CD4-positive, alpha-beta memory T cell (primary cell): ENCODE measurements around the gene SCCPDH. TPM values are rescaled to one million over a fixed set of nuclear protein-coding genes. Genes with fewer than 3 reads are reported as not detected.
A peak's percentile ranks its signal among the peaks of the same experiment; 100 is the strongest.

Experiments used
- CTCF ChIA-PET: fragments of 350-600 bp; sonication (Branson Sonifier 250); formaldehyde crosslinking; loops from one replicate; lab custom pipeline; 2021; ENCODE audit warnings: inconsistent platforms; ENCODE audit not compliant: partially characterized antibody; lab: Charles Lee
- POLR2A ChIA-PET: fragments of 350-600 bp; sonication (Branson Sonifier 250); formaldehyde crosslinking; loops from one replicate; lab custom pipeline; 2021; ENCODE audit not compliant: partially characterized antibody; lab: Charles Lee
- DNase-seq, 5 donors: peaks; one replicate each; pipeline versions ENCODE4 v3.0.0 to v3.0.0-alpha.2; 2020 to 2022; ENCODE audit warnings: mixed read lengths in 1 of 5
- H3K27ac ChIP-seq: one replicate; pipeline ENCODE4 v1.7.0; 2013; ENCODE audit warnings: low read depth, low read length
- H3K27me3 ChIP-seq: 2 replicates; pipeline ENCODE4 v1.7.0; 2013; ENCODE audit warnings: mild to moderate bottlenecking, low read length, moderate library complexity; ENCODE audit not compliant: insufficient read depth
- H3K36me3 ChIP-seq: 2 replicates; pipeline ENCODE4 v1.7.0; 2013; ENCODE audit warnings: mild to moderate bottlenecking, low read length, moderate library complexity; ENCODE audit not compliant: insufficient read depth
- H3K4me1 ChIP-seq: 2 replicates; pipeline ENCODE4 v1.7.0; 2013; ENCODE audit warnings: mild to moderate bottlenecking, low read length, moderate library complexity; ENCODE audit not compliant: insufficient read depth
- H3K4me3 ChIP-seq, 2 donors: one replicate each; pipeline ENCODE4 v1.7.0; 2013; ENCODE audit warnings: low read length in 2 of 2, mild to moderate bottlenecking in 1 of 2
- H3K9me3 ChIP-seq, 2 donors: one replicate each; pipeline ENCODE4 v1.7.0; 2013; ENCODE audit warnings: low read length in 2 of 2, control low read depth in 1 of 2; ENCODE audit not compliant: control insufficient read depth in 1 of 2
- H3K27ac Mint-ChIP-seq, 7 donors: one replicate each; pipeline ENCODE4 v1.8.0; 2020 to 2021; ENCODE audit warnings: mixed read lengths in 7 of 7, mild to moderate bottlenecking in 6 of 7, inconsistent platforms in 3 of 7, moderate library complexity in 3 of 7
- H3K27me3 Mint-ChIP-seq, 2 donors: one replicate each; pipeline ENCODE4 v1.8.0; 2020 to 2021; ENCODE audit warnings: mixed read lengths in 2 of 2
- H3K36me3 Mint-ChIP-seq, 2 donors: one replicate each; pipeline ENCODE4 v1.8.0; 2020 to 2021; ENCODE audit warnings: mixed read lengths in 2 of 2, inconsistent platforms in 1 of 2, mild to moderate bottlenecking in 1 of 2
- H3K4me1 Mint-ChIP-seq, 4 donors: one replicate each; pipeline ENCODE4 v1.8.0; 2020 to 2021; ENCODE audit warnings: mixed read lengths in 4 of 4, mild to moderate bottlenecking in 1 of 4
- H3K4me3 Mint-ChIP-seq, 8 donors: one replicate each; pipeline ENCODE4 v1.8.0; 2020 to 2021; ENCODE audit warnings: mixed read lengths in 8 of 8, mild to moderate bottlenecking in 7 of 8, moderate library complexity in 6 of 8, inconsistent platforms in 3 of 8
- H3K9me3 Mint-ChIP-seq, 8 donors: one replicate each; pipeline ENCODE4 v1.8.0; 2020 to 2021; ENCODE audit warnings: mixed read lengths in 8 of 8, mild to moderate bottlenecking in 5 of 8, inconsistent platforms in 3 of 8, moderate library complexity in 1 of 8
- intact Hi-C: fragments of 100-400 bp; cut with micrococcal nuclease; formaldehyde crosslinking; loops from one replicate; pipeline ENCODE4 v1.15.1; 2023
- polyA plus RNA-seq, 2 donors: library from polyadenylated mRNA; unstranded; fragments of 300-500 nt; fragmentation: Illumina TruSeq; gene quantifications; one replicate each; pipeline ENCODE4 v1.2.3, GENCODE V29; 2021
- total RNA-seq, 2 experiments: library from RNA; stranded (reverse); gene quantifications; one replicate each; pipeline ENCODE4 v1.2.3, GENCODE V29; 2021

The SCCPDH gene, protein sequence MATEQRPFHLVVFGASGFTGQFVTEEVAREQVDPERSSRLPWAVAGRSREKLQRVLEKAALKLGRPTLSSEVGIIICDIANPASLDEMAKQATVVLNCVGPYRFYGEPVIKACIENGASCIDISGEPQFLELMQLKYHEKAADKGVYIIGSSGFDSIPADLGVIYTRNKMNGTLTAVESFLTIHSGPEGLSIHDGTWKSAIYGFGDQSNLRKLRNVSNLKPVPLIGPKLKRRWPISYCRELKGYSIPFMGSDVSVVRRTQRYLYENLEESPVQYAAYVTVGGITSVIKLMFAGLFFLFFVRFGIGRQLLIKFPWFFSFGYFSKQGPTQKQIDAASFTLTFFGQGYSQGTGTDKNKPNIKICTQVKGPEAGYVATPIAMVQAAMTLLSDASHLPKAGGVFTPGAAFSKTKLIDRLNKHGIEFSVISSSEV
- total RNA-seq (1 to 10 TPM; 2.4 to 3.0 TPM), polyA plus RNA-seq (1 to 10 TPM; 3.4 to 4.8 TPM)

DNA sequence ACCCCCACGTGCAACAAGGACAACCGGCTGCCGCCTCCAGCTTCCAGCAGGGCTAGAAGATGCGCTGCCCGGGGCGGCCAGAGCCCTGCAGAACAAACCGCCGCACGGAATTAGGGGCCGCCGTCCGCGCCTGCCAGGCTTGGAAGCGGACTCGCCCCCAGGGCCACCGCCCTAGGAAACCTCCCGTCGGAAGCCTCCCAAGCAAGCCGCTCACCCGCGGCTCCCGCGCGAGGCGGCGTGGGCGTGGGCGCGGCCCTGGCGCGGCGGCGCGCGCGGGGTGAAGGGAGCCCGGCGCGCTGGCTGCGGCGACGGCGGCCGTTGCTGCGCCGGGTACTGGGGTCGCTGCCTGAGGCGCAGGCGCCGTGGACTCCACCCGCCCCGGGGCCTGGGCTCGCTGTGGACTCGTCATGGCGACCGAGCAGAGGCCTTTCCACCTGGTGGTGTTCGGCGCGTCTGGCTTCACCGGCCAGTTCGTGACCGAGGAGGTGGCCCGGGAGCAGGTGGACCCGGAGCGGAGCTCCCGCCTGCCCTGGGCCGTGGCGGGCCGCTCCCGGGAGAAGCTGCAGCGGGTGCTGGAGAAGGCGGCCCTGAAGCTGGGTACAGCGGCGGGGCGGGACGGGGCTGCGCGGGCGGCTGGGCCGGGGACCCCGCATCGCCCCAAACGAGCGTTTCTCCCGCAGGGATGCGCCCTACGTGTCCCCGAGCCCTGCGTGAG is at the start of gene SCCPDH:
Gene SCCPDH, plus strand, starts transcription at position 394 of the 715 bp plus-strand sequence. Its CDS starts 14 bp downstream, at position 408.
- Mint-ChIP-seq H3K36me3 (peaks cover 13 to 16% of the 10 kb centered on the region in 2 donors), H3K9me3 (peaks cover 0 to 33% (median 24%) of the 10 kb centered on the region in 8 donors), H3K4me3 (peak within 1 kb of the TSS; percentile 82 to 92 (median 88)), H3K27ac (peak within 1 kb of the TSS in 5 of 7 donors; percentile 32 to 92 (median 78)), H3K4me1 (peaks cover 2 to 7% (median 5%) of the 10 kb centered on the region in 4 donors), H3K27me3 (peaks cover 4 to 14% of the 10 kb centered on the region in 2 donors)
- Histone ChIP-seq H3K27ac (no peak within 1 kb of the TSS), H3K27me3 (no peaks in the 10 kb centered on the region), H3K4me3 (peak within 1 kb of the TSS; percentile 17 to 55), H3K36me3 (no peaks in the 10 kb centered on the region), H3K4me1 (peaks cover 11% of the 10 kb centered on the region), H3K9me3 (no peaks in the 10 kb centered on the region)
- intact Hi-C loops, result no loop called here
- POLR2A ChIA-PET, result interaction anchor here (1.2 kb wide), 1 partner anchor 217 kb away, joined by 3 read pairs; the partner anchor contains the start of gene SMYD3
- CTCF ChIA-PET, result interaction anchor here (0.9 kb wide), 1 partner anchor 11 kb away, joined by 3 read pairs; no protein-coding TSS in a partner anchor
- peak; percentile 35 to 50 (median 46) for DNase-seq

DNA sequence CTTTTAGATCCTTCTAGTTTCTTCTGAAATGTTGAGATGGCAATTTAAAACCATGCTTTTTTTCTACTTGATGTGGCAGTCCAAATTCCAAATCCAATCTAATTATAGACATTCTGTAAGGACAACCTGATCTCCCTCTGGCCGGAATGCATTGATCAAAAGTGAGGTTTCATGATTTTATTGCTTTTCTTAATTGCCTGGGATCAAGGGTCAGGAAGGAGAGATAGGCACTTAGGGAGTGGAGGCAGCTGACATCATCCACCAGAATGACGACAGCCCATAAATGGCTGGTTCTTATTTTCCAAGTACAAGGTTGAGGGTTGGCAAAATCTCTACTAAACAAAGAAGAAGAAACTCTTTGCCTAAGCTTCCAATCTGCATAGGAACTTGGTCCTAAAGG is 46.4 kb upstream of the SCCPDH start:
- Histone ChIP-seq H3K9me3 (no peaks in the 10 kb centered on the region), H3K27ac (no peak overlapping the region), H3K27me3 (no peaks in the 10 kb centered on the region), H3K36me3 (no peaks in the 10 kb centered on the region), H3K4me1 (no peaks in the 10 kb centered on the region), H3K4me3 (no peak overlapping the region)
- Mint-ChIP-seq H3K27ac (peak overlapping the region in 1 of 7 donors; percentile 45), H3K9me3 (peaks cover 0 to 3% (median 0%) of the 10 kb centered on the region in 8 donors), H3K27me3 (no peaks in the 10 kb centered on the region), H3K4me3 (no peak overlapping the region), H3K4me1 (no peaks in the 10 kb centered on the region), H3K36me3 (peaks cover 4 to 11% of the 10 kb centered on the region in 2 donors)
- no peak for DNase-seq
- intact Hi-C loops, result no loop called here
- ChIA-PET CTCF (no interaction called here), POLR2A (no interaction called here)

DNA sequence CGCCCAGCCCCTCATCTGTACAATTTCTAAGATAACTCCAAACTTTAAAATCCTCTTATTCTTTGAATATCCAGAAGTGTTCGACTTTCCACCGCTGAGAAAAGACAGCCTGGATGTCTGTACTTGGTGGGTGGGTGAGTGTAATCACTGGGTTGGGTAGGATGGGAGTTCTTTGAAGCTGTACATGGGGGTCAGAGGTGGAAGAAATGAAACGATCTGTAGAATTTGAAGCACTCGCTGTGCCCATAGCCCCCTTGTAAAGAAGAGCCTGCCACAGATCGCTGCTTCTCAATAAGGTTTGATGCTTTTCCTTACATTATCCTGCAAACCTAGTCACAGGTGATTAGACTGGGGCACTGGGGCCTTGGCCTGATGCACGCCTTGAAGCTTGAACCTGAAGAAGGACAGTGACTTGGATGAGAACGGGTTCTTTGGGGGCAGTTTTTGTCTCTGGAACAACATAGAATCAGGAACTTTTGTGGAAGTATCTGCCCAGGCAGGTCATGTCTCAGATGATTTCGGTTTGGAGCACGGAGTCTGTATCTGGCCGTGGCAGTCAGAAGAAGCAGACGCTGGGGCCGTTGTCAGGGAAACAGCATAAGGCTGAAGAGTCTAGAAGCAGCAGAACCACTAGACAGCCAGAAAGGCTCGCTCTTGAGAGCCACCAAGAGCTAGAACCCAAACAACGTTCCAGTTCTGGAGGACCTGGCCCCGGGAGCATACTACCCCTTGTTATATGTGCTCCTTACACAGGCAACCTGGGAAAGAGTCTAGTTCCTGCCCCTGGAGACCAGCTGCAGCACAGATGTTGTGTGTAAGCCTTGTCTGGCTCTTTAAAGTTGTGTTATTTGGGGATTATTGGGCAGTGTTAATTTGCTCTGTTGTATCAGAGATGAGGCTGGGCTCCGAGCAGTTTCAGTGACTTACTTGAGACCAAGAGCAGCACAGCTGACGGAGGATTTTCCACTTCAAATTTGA is 45.1 kb upstream of the SCCPDH start:
- intact Hi-C loops, result no loop called here
- no peak for DNase-seq
- H3K27ac ChIP-seq, result no peak overlapping the region
- Mint-ChIP-seq H3K27me3 (no peaks in the 10 kb centered on the region), H3K27ac (peak overlapping the region in 1 of 7 donors; percentile 59), H3K9me3 (peaks cover 0 to 3% (median 0%) of the 10 kb centered on the region in 8 donors), H3K4me3 (no peak overlapping the region), H3K36me3 (peaks cover 0 to 6% of the 10 kb centered on the region in 2 donors), H3K4me1 (no peaks in the 10 kb centered on the region)
- no peak overlapping the region for H3K4me3 ChIP-seq
- POLR2A ChIA-PET, result no interaction called here
- H3K36me3 ChIP-seq, result no peaks in the 10 kb centered on the region
- no peaks in the 10 kb centered on the region for H3K9me3 ChIP-seq
- H3K27me3 ChIP-seq, result no peaks in the 10 kb centered on the region
- H3K4me1 ChIP-seq, result no peaks in the 10 kb centered on the region
- CTCF ChIA-PET, result no interaction called here

DNA sequence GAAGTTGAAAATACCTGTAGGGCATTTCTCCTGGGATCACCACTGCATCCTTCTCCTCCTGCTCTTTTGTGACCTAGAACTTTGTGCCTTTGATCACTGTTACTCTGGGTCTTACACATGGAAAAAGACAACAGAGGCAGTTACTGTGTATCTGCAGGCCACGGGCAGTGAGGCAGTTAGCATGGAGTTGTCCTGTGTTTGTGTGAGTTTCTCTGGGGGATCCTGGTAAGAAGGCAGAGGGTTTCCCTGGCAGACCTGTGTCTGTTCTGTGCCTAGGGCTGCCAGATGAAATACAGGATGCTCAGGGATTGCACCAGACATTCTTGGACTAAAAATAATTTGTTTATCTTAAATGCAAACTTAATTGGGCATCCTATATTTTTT is 44.4 kb upstream of the SCCPDH start:
- Histone ChIP-seq H3K4me3 (no peak overlapping the region), H3K9me3 (no peaks in the 10 kb centered on the region), H3K27ac (no peak overlapping the region), H3K36me3 (no peaks in the 10 kb centered on the region), H3K4me1 (no peaks in the 10 kb centered on the region), H3K27me3 (no peaks in the 10 kb centered on the region)
- no peak for DNase-seq
- Mint-ChIP-seq H3K4me3 (no peak overlapping the region), H3K36me3 (peaks cover 0 to 12% of the 10 kb centered on the region in 2 donors), H3K9me3 (peaks cover 0 to 3% (median 0%) of the 10 kb centered on the region in 8 donors), H3K4me1 (no peaks in the 10 kb centered on the region), H3K27me3 (no peaks in the 10 kb centered on the region), H3K27ac (peak overlapping the region in 1 of 7 donors; percentile 59)
- ChIA-PET CTCF (no interaction called here), POLR2A (no interaction called here)
- intact Hi-C loops, result no loop called here

DNA sequence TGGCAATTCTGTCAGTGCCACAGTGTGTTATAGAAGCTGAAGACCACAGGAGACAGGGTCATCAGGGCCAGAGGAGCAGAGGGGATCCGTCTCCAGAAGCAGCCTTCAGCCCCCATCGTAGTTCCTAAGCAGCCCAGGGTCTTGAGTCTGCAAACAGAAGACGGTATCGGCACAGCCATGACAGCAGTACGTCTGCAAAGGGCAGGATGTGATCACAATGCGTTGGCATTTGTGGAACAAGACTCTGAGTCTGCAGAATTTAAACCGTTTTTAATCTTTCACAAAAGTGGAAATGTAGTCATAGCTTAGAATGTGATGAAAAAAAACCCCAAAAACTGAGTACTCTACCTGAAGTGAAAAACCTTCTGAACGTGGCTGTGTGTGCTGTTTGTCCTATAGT is 44.0 kb upstream of the SCCPDH start:
- H3K4me3 ChIP-seq, result no peak overlapping the region
- peaks cover 0 to under 1% (median 0%) of the 10 kb centered on the region in 8 donors for H3K9me3 Mint-ChIP-seq
- H3K27ac ChIP-seq, result no peak overlapping the region
- H3K4me1 Mint-ChIP-seq, result no peaks in the 10 kb centered on the region
- H3K36me3 Mint-ChIP-seq, result peaks cover 0 to 14% of the 10 kb centered on the region in 2 donors
- intact Hi-C loops, result no loop called here
- ChIA-PET CTCF (interaction anchor here (1.0 kb wide), 1 partner anchor 11 kb away, joined by 3 read pairs; no protein-coding TSS in a partner anchor), POLR2A (no interaction called here)
- H3K4me1 ChIP-seq, result no peaks in the 10 kb centered on the region
- no peaks in the 10 kb centered on the region for H3K9me3 ChIP-seq
- no peaks in the 10 kb centered on the region for H3K27me3 ChIP-seq
- H3K27me3 Mint-ChIP-seq, result no peaks in the 10 kb centered on the region
- H3K4me3 Mint-ChIP-seq, result no peak overlapping the region
- H3K27ac Mint-ChIP-seq, result peak overlapping the region in 2 of 7 donors; percentile 9 to 59
- DNase-seq, result no peak
- H3K36me3 ChIP-seq, result no peaks in the 10 kb centered on the region

DNA sequence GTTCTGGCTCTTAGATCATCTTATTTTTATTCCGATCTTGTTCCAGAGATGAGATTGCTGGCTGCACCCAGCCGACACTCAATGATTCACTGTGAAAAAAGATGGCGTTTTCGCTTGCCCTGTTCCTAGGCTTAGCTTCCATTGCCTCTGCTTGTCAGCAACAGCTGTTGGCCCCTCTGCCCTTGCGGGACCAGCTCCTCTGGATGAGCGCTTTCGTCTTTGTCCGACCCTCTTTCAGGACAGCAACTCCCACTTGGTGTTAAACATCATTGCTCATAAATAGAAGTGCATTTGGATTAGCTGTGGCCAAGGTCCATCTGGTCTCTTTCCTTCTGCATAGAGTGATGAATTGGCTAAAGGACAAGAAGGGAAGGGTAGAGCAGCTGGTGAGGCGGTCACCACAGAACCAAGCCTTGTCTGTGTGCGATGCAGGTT is 43.5 kb upstream of the SCCPDH start:
- H3K4me1 ChIP-seq, result no peaks in the 10 kb centered on the region
- H3K4me3 Mint-ChIP-seq, result no peak overlapping the region
- H3K27me3 Mint-ChIP-seq, result no peaks in the 10 kb centered on the region
- peaks cover 0 to 14% of the 10 kb centered on the region in 2 donors for H3K36me3 Mint-ChIP-seq
- H3K27ac Mint-ChIP-seq, result no peak overlapping the region
- CTCF ChIA-PET, result interaction anchor here (0.7 to 1.0 kb wide), 2 partner anchors 8 to 12 kb away, joined by 3 read pairs; no protein-coding TSS in a partner anchor
- intact Hi-C loops, result no loop called here
- POLR2A ChIA-PET, result interaction anchor here (1.1 kb wide), 1 partner anchor 115 kb away, joined by 3 read pairs; no protein-coding TSS in a partner anchor
- H3K9me3 Mint-ChIP-seq, result no peaks in the 10 kb centered on the region
- no peak overlapping the region for H3K4me3 ChIP-seq
- H3K9me3 ChIP-seq, result no peaks in the 10 kb centered on the region
- no peak overlapping the region for H3K27ac ChIP-seq
- DNase-seq, result no peak
- no peaks in the 10 kb centered on the region for H3K36me3 ChIP-seq
- H3K27me3 ChIP-seq, result no peaks in the 10 kb centered on the region
- no peaks in the 10 kb centered on the region for H3K4me1 Mint-ChIP-seq
